Medulla oblongata (tissue), 1 donor: Measurements from ENCODE around the gene NUDCD2.
"Not testable (repeated sequence)": the region's sequence is repeated elsewhere in the genome, so short reads cannot be mapped to it uniquely, and the experiment has no call there.

Experiments
- DNase-seq: peaks from one replicate; pipeline ENCODE4 v3.0.0-alpha.2; 2015; ENCODE audit errors: extremely low spot score

Gene NUDCD2

DNA sequence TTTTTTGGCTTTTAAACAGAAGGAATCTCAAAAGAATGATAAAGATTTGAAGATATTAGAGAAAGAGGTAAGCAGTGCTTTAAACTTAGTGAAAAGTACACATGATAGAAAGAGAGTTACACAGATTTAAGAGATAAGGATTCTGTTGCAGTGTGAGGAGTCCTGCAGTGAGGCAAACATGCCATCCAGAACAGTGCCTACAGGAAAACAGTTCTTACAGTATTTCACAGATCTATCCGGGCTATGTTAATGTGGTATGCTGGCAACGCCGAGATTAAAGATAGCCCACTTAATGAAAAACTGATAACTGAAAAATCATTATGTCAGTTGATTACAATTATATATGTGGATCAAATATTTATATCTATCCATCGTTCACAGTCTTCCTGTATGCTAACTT is 7.8 kb upstream of the NUDCD2 start:
- DNase-seq: no peak

DNA sequence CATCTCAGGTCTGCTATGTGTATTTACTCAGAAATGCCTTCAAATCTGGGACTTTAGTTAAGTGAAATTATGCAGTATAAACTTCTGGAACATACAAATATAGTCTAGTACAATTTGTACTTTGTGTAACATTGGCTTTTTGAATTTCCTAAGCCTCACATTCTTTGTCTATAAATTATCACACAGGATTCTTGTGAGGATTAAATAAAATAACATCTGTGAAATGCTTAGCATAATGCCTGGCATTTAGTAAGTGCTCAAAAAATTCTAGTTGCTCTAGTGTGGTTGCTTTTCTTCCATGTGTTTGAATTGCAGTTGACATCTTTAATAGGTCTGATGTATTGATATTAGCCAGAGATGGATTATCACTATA is 3.1 kb upstream of the NUDCD2 start:
- no peak for DNase-seq

DNA sequence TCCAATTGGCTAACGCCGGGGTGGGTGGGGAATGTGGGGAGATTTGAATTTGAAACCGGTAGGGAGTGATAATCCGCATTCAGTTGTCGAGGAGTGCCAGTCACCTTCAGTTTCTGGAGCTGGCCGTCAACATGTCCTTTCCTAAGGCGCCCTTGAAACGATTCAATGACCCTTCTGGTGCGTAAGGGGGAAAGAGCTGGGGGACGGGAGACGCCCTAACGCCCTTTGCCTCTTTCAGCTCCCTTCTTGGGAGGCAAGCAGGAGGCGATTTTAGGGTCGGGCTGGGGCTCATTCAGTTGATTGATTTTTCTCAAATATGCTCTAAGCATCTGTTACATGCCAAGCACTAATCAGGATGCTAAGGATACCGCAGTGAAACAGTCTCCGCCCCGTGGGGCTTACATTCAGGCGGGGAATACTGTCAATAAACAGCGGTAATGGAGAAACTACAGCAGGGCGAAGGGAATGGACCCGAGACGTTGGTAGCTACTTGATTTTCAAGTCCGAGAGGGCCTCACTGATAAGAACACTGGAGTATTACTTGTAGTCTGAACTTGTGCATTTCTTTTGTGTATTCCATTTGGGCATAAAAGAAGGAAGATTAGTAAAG is 765 bp upstream of the NUDCD2 start, which contains the start of gene HMMR:
HMMR (plus strand) TSS at position 71 of the 610 bp plus-strand sequence; CDS start at position 132, 61 bp downstream.
- no peak for DNase-seq

DNA sequence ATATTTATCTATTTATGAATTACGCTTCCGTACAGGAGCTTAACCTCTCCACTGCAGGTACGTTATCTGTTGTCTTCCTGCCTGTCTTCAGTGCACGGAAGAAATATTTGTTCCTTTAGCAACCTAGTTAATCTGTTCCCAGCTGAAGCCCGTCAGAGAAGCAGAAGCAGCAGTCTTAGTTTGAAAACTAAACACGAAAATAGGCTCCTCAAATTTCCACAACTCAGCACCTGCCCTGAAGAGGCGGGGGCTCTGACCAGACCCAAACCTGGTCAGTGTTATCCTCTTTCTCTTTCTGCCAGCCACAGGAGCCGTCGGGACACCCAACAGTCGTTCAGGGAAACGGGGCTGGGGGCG is 462 bp downstream of the NUDCD2 start:
- no peak for DNase-seq

DNA sequence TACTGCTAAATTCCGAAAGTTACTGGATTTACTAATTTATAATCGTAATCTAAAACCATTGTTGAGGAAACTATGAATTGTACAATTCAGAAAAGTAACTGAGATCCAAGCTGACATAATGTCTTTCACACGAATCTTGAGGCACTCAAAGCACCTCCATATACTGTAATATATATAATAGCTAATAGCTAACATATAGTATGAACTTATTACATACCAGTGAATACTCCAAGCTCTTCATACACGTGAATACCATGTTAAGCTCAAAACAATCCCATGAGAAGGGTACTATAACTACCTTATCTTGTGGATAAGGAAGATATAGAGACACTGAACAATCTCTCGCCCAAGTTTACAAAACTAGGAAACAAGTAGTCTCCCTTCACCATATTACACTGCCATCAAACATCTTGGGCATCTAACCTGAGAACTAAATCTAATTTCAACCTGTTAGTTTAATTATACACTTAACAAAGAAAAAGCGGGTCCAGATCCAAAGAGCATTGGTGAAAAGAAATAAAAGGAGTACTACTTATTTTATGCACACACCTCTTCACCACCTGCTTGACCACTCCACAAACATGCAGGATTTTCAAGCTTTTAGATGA is 1.0 kb downstream of the NUDCD2 start:
- peak; percentile 24 for DNase-seq

DNA sequence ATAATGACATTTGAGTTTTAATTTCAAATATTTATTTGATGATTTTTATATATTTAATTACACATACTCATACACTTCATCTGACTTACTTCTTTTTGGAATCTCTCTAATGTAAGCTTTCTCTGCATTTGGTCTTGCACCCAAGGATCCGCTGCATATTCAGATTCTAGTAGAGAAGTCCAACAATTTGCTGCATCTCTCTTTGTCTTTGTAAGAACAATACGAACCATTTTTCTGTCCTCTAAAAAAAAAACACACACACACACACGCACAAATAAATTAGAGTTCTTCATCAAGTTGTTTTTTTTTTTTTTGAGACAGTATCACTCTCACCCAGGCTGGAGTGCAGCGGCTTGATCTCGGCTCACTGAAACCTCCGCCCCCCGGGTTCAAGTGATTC is 3.1 kb downstream of the NUDCD2 start:
- DNase-seq: peak; percentile 38

DNA sequence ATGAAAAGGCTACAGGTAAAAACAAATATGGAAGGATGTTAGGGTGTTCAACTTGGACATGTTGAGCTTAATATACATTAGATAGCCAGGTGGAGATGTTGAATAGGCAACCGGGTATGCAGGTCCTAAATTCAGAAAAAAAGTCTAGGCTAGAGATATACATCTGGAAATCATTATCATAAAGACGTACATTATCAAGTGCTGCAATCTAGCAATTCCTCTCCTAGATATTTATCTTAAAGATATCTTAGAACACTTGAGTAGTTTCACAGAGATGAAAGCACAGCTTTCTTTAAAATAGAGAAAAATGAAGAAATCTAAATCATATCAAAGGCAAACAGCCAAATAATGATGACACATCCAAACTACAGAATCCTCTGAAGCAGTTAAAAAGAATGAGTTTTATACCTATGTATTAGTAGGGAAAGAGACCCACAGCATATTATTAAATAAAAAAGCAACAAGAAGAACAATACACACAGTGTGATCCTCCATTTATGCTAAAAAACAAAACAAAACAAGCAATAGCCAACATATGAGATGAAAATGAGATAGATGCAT is 3.8 kb downstream of the NUDCD2 start:
- DNase-seq: no peak

DNA sequence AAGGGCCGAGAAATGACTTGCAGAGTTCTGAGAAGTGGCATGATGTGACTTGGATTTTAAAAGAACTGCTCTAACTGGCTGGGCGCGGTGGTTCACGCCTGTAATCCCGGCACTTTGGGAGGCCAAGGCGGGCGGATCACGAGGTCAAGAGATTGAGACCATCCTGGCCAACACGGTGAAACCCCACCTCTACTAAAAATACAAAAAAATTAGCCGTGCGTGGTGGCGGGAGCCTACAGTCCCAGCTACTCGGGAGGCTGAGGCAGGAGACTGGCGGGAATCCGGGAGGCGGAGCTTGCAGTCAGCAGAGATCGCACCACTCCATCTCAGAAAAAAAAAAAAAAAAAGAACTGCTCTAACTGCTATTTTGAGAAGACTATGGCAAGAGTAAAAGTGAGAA is 4.5 kb downstream of the NUDCD2 start:
- DNase-seq: not testable (repeated sequence)

DNA sequence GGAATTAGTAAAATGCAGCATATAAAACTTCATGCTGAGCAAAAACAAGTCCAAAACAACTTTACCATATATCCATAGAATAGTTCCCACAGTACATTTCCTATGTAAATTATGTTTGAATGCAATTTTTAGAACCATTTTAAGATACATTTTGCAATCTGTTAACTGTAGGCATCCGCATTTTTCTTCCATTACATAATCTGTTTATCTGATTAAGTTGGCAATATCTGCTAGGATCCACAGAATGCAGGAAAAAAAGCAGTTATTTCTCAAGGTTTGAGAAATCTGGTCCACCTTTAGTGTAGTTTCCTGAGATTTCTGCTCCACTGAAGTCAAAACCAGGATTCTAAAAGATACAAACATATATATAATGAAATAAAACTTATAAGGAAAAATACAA is 6.2 kb downstream of the NUDCD2 start:
- no peak for DNase-seq

DNA sequence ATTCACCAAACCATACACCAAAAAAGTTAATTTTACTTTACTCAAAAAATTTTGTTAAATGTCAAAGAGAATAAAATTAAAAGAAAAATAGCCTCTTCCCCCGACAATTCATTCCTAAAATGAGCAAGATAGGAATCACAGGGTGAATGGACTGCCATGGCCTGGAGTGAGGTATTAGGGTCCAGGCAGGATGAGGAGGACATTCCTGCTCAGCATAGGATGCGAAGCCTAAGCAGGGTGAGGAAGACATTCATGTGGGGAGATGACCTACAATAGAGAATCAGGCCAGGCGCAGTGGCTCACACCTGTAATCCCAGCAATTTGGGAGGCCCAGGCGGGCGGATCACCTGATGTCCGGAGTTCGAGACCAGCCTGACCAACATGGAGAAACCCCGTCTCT is 8.4 kb downstream of the NUDCD2 start:
- DNase-seq: no peak

DNA sequence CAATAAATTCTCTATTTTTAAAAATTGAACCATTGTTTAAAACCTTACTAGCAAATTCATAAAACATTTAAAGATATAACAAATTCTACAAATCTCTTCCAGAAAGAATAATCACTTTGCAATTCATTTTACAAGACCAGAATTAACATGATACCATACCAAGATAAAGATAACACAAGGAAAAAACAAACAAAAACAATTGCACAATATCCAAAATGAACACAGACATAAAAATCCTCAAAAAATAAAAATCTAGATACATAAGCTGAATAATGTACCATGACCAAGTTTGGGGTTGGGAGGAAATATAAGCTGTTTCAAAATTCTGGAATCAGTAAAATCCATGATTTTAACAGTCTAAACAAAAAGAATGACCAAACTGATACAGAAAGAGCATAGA is 11.4 kb downstream of the NUDCD2 start:
- no peak for DNase-seq

DNA sequence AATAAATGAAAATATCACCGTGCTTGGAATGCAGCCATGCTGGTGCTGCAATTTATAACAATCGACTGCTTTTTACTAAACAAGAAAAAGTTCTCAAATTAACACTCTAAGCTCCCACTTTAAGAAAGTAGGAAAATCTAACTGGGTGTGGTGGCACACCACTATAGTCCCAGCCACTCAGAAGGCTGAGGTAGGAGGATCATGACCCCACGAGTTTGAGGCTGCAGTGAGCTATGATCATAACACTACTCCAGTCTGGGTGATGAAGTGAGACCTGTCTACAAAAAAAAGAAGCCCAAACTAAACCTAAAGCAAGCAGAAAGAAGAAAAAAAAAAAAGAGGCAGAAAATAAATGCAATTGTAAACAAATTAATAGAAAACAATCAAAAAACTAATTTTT is 12.0 kb downstream of the NUDCD2 start:
- no peak for DNase-seq

DNA sequence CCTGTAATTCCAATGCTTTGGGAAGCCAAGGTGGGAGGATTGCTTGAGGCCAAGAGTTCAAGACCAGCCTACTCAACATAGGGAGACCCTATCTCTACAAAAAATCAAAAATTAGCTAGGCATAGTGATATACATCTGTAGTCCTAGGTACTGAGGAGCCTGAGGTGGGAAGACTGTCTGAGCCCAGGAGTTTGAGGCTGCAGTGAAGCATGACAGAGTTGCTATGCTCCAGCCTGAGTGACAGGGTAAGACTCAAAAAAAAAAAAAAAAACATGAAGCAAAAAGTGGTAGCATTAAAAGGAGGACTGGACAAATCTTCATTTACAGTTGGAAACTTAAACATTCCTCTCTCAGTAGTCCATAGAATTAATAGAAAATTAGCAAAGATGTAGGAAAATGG is 12.7 kb downstream of the NUDCD2 start:
- DNase-seq: no peak

DNA sequence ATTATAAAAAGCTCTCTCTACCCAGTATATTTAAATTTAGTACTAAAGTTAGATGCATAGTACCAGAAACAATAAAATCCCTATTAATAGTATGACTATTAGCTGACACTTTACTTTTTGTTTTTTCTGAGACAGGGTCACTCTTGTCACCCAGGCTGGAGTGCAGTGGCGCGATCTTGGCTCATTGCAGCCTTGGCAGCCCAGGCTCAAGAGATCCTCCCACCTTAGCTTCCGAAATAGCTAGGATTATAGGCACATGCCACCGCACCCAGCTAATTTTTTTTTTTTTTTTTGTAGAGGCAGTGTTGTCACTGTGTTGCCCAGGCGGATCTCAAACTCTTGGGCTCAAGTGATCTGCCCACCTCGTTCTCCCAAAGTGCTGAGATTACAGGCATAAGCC is 14.6 kb downstream of the NUDCD2 start:
- DNase-seq: no peak

DNA sequence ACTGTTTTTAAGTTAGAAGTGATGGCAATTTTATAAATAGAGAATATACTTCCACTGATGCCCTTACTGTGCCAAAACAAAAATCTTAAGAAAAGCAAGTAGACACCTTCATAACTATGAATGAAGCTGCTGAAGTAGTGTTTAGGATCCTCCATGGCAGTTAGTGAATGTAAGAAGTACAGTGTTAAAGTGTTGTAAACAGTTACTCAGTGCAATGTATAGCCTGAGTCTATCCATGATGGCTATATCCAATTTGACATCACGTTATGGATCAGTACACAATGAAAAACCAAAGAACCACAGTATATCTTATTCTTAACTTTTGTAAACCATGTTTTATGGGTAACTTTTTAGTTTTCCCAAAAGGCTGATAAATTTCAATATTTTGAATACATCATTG is 15.4 kb downstream of the NUDCD2 start:
- no peak for DNase-seq

DNA sequence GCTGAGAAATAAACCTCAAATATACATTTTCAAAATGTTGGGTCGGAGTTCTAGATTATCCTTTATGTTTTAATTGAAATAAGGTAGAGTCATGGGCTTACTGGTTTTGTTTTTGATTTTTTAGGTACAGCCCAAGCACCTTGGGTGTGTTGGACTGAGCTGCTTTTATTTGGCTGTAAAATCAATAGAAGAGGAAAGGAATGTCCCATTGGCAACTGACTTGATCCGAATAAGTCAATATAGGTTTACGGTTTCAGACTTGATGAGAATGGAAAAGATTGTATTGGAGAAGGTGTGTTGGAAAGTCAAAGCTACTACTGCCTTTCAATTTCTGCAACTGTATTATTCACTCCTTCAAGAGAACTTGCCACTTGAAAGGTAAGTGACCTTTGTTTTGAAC is 18.9 kb downstream of the NUDCD2 start:
- no peak for DNase-seq

DNA sequence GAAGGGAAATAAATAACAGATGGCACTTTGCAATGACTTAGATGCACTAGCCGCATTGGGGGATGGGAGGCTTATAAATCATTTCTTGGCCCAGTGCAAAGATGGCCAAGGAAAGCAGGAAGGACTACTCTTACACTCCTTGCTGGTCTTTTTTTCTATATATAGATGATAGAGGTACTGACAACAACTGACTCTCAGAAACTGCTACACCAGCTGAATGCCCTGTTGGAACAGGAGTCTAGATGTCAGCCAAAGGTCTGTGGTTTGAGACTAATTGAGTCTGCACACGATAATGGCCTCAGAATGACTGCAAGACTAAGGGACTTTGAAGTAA is 20.8 kb downstream of the NUDCD2 start:
- no peak for DNase-seq

DNA sequence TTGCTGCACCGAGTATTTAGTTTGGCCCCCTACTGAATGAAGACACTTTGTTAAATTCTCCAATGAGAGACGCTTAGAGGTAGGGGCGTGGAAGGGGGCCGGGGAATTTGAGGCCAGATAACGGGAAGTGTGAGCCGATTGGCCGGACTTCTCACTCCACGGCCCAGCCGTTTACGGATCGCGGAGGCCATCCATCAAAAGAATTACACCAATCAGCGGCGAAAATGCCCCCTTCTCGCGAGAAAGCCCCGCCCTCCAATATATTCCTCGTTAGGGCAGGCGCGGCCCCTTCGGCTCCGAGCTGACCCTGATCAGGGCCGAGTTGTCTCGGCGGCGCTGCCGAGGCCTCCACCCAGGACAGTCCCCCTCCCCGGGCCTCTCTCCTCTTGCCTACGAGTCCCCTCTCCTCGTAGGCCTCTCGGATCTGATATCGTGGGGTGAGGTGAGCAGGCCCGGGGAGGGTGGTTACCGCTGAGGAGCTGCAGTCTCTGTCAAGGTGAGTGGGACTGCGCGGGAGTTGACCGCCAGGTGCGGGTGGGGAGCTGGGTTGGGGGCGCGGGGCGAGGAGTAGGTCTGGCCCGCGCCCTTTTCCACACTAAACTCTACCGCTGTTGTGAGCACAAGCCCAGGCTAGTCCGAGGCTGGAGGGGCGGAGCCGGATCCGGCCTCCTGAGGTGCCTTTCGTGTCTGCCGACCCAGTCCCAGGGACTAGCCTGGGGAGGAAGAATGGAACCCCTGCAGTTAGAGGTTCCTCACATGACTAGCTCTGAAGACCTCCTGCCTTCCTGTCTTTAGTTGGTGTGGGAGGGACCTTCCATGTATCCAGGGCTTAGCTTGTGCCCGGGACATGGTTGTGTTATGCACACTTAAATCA is 22.4 kb downstream of the NUDCD2 start, which contains the start of gene CCNG1:
CCNG1 (plus strand) TSS at position 287 of the 874 bp plus-strand sequence. CDS start 1,662 bp downstream, outside the sequence.
- peak; percentile 99 for DNase-seq

DNA sequence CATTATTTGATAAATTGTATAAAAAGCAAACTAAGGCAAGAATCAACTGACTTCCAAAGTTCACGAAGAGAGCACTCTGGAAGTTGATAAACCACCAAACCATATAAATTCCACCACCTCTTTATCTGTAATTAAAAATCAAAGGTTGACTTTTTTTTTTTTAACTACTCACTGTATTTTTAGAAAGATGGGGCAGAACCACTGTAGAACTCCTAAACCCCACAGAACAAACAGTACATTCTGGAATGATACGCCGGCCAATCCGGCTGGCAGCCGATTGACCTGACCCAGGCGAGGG is 22.9 kb downstream of the NUDCD2 start:
- DNase-seq: no peak

DNA sequence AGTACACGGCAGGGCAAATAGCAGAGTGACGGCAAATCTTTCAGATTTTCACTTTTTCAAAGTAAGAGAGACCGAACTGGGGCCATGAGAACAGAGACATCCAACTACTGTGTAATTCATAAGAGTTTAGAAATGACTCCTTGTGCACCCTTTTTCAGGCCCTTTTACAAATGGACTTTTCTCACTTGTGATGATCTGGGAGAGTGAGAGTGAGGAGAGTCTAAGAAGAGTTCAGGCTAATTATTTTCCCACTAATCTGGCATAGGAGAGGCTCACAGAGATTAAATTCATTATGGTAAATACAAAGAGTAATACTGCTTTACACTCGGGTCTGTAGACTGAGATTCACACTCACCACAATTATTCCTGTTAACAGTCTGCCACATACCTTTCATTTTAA is 23.4 kb downstream of the NUDCD2 start:
- no peak for DNase-seq

DNA sequence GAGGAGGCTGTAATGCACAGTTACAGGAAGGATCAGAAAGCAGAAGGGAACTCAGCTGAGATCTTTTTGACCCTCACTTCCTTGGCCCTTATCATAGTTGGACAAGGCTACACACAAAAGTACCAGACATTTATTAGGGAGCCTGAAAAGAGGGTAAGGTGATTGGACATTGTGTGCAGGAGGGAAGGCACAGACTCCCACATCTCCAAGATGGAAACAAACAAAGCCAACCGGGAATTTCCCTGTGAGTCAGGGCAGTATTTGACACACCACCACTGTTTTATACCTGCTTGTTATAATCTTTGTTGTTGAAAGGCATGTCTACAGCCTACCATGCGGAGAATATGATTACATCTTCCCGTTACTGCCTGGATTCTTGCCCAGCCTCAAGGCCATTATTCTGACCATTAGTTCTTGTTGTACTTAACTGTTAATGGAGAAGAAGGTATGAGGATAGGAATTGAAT is 25.5 kb downstream of the NUDCD2 start:
- no peak for DNase-seq

DNA sequence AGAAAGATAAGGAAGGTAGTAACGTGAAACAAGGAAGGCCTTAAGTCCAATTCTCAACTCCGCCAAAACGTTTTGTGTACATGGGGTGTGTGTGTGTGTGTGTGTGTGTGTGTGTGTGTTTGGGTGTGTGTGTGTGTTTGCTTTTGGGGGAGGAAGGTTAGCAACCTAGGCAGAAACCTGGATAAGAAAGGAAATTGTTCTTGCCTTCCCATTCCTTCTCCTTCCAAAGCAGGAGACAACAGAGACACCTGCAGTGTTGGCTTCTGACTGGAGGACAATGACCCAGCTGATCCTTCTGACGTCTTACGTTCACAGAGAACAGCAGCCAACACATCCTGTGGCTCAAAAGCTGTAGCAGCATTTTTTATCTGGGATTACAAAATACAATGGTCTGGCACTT is 26.6 kb downstream of the NUDCD2 start:
- DNase-seq: no peak

DNA sequence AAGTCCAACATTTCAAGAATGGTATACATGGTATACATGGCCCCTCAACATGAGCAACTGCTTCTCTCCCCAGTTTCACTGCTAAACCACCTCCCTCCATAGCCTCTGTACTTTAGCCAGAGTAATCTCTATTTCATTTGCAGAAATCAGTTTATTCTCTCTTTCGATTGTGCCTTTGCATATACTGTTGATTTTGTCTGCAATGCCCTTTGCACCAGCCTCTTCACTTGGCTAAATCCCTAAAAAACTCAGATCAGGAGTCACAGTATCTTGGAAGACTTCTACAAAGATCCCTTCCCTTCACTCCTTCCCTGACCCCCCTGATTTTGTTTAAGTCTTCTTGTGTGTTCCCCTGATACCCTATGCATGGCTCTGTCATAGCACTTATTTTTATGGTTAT is 27.4 kb downstream of the NUDCD2 start:
- DNase-seq: no peak
